ENCODE results near the gene SDHAF2.

GRCh38 chr11:61406067-61406466 is 23.9 kb upstream of the SDHAF2 start:
- TF ChIP-seq GABPA (IDR thresholded peaks at IDR 0.05; ENCODE audit: low read depth, low read length) (no peak), GABPA (CRISPR knock-in tag; IDR thresholded peaks at IDR 0.05; ENCODE audit: low read depth) (no peak), GLMP (CRISPR knock-in tag; IDR thresholded peaks at IDR 0.05; ENCODE audit: borderline replicate concordance) (no peak), ONECUT2 (CRISPR knock-in tag; IDR thresholded peaks at IDR 0.05) (no peak), CTCF (CRISPR knock-in tag; IDR thresholded peaks at IDR 0.05) (no peak), SRSF9 (IDR thresholded peaks at IDR 0.05; ENCODE audit: borderline replicate concordance, insufficient read depth, low read depth, low read length, poor library complexity, severe bottlenecking) (no peak), MYC (CRISPR knock-in tag; IDR thresholded peaks at IDR 0.05; ENCODE audit: borderline replicate concordance) (no peak), RELA (CRISPR knock-in tag; IDR thresholded peaks at IDR 0.05) (no peak)
